Mesenchymal stem cell (in vitro differentiated cells and primary cell): ENCODE data around the gene NCAPD3. TPM values are rescaled to one million over a fixed set of nuclear protein-coding genes. Genes with fewer than 3 reads are reported as not detected.
A peak's percentile ranks its signal among the peaks of the same experiment; 100 is the strongest.

ENCODE experiments used
- DNase-seq: peaks from one replicate; pipeline ENCODE4 v3.0.0-alpha.2; 2013
- H2AFZ ChIP-seq: one replicate; pipeline ENCODE4 v1.6.1; 2013; ENCODE audit warnings: low read depth, mild to moderate bottlenecking, control low read depth, inconsistent platforms, low read length, moderate library complexity
- H2AK5ac ChIP-seq: 2 replicates; pipeline ENCODE4 v1.6.1; 2013; ENCODE audit warnings: low read length, moderate library complexity, mild to moderate bottlenecking, inconsistent platforms; ENCODE audit not compliant: severe bottlenecking
- H2BK120ac ChIP-seq: one replicate; pipeline ENCODE4 v1.6.1; 2013; ENCODE audit warnings: low read depth, mild to moderate bottlenecking, inconsistent platforms, low read length, moderate library complexity
- H2BK12ac ChIP-seq, 2 experiments: one replicate each; pipeline ENCODE4 v1.6.1; 2013; ENCODE audit warnings: inconsistent platforms in 2 of 2, low read length in 2 of 2, mild to moderate bottlenecking in 2 of 2, moderate library complexity in 2 of 2, control low read depth in 1 of 2
- H2BK15ac ChIP-seq: one replicate; pipeline ENCODE4 v1.6.1; 2013; ENCODE audit warnings: mild to moderate bottlenecking, low read depth, inconsistent platforms; ENCODE audit not compliant: poor library complexity, severe bottlenecking
- H2BK5ac ChIP-seq: 2 replicates; pipeline ENCODE4 v1.6.1; 2013; ENCODE audit warnings: low read depth, mild to moderate bottlenecking, low read length, control low read depth, inconsistent platforms; ENCODE audit not compliant: poor library complexity, severe bottlenecking
- H3K14ac ChIP-seq, 2 experiments: one replicate each; pipeline ENCODE4 v1.6.1; 2013; ENCODE audit warnings: inconsistent platforms in 2 of 2, low read length in 2 of 2, control low read depth in 1 of 2, mild to moderate bottlenecking in 1 of 2, moderate library complexity in 1 of 2
- H3K18ac ChIP-seq, 2 experiments: one replicate each; pipeline ENCODE4 v1.6.1; 2013; ENCODE audit warnings: inconsistent platforms in 2 of 2, low read length in 2 of 2, control low read depth in 1 of 2, low read depth in 1 of 2, mild to moderate bottlenecking in 1 of 2
- H3K23ac ChIP-seq, 2 experiments: one replicate each; pipeline ENCODE4 v1.6.1; 2013; ENCODE audit warnings: inconsistent platforms in 2 of 2, low read length in 2 of 2, mild to moderate bottlenecking in 2 of 2, moderate library complexity in 2 of 2, control low read depth in 1 of 2
- H3K27ac ChIP-seq: 2 replicates; pipeline ENCODE4 v1.5.1; 2013; ENCODE audit warnings: mild to moderate bottlenecking, moderate library complexity, low read length, control low read depth, inconsistent platforms; ENCODE audit not compliant: poor library complexity, severe bottlenecking
- H3K27me3 ChIP-seq, 2 experiments: 2 replicates each; pipeline versions ENCODE4 v1.6.1 to v1.7.0; 2013; ENCODE audit warnings: low read length in 2 of 2, mild to moderate bottlenecking in 2 of 2, moderate library complexity in 2 of 2, control low read depth in 1 of 2, inconsistent platforms in 1 of 2; ENCODE audit not compliant: control insufficient read depth in 1 of 2, insufficient read depth in 1 of 2
- H3K36me3 ChIP-seq, 2 experiments: 2 replicates each; pipeline versions ENCODE4 v1.6.1 to v1.7.0; 2013; ENCODE audit warnings: low read length in 2 of 2, control low read depth in 1 of 2, inconsistent platforms in 1 of 2, low read depth in 1 of 2, mild to moderate bottlenecking in 1 of 2; ENCODE audit not compliant: insufficient read depth in 2 of 2, control insufficient read depth in 1 of 2
- H3K4ac ChIP-seq, 2 experiments: one replicate each; pipeline ENCODE4 v1.6.1; 2013; ENCODE audit warnings: inconsistent platforms in 2 of 2, low read length in 2 of 2, mild to moderate bottlenecking in 2 of 2, moderate library complexity in 2 of 2, control low read depth in 1 of 2, low read depth in 1 of 2
- H3K4me1 ChIP-seq: 2 replicates; pipeline ENCODE4 v1.6.1; 2013; ENCODE audit warnings: low read depth, low read length, control low read depth; ENCODE audit not compliant: control insufficient read depth, insufficient read depth
- H3K4me2 ChIP-seq: 2 replicates; pipeline ENCODE4 v1.6.1; 2013; ENCODE audit warnings: low read length, mild to moderate bottlenecking, inconsistent platforms; ENCODE audit not compliant: poor library complexity, severe bottlenecking
- H3K4me3 ChIP-seq, 2 experiments: 2 replicates each; pipeline versions ENCODE4 v1.5.1 to v1.7.0; 2013; ENCODE audit warnings: low read length in 2 of 2, mild to moderate bottlenecking in 2 of 2, control low read depth in 1 of 2, low read depth in 1 of 2; ENCODE audit not compliant: insufficient read depth in 1 of 2
- H3K79me1 ChIP-seq: replicated peaks from 2 replicates; pipeline ENCODE4 v1.6.1; 2013; ENCODE audit warnings: mild to moderate bottlenecking, control low read depth, low read length, inconsistent platforms; ENCODE audit not compliant: poor library complexity, severe bottlenecking
- H3K9ac ChIP-seq: 2 replicates; pipeline ENCODE4 v1.7.0; 2013; ENCODE audit warnings: mild to moderate bottlenecking, low read length, moderate library complexity
- H3K9me3 ChIP-seq: 2 replicates; pipeline ENCODE4 v1.7.0; 2013; ENCODE audit warnings: mild to moderate bottlenecking, low read length; ENCODE audit not compliant: control insufficient read depth
- H4K8ac ChIP-seq: one replicate; pipeline ENCODE4 v1.6.1; 2013; ENCODE audit warnings: inconsistent platforms, mild to moderate bottlenecking, low read length, moderate library complexity
- H4K91ac ChIP-seq: one replicate; pipeline ENCODE4 v1.6.1; 2013; ENCODE audit warnings: mild to moderate bottlenecking, low read length, inconsistent platforms
- WGBS: methylation state at CpG from one replicate; pipeline ENCODE4 v1.1.7; 2013; ENCODE audit warnings: mixed read lengths; 5-methylcytosine and 5-hydroxymethylcytosine counted together
- polyA plus RNA-seq, 2 experiments: library from polyadenylated mRNA; stranded (reverse); fragments of 200-250 nt; gene quantifications; one replicate each; pipeline ENCODE4 v1.2.3, GENCODE V29; 2013

The NCAPD3 gene
- 6.7 TPM for polyA plus RNA-seq (2013, experiment 1 of 2)
- 6.5 TPM for polyA plus RNA-seq (2013, experiment 2 of 2)

GRCh38 chr11:134223836-134224709 is at the start of gene NCAPD3, which contains the start of gene VPS26B:
TSS of gene NCAPD3 (minus strand) at chr11:134223967. CDS start at chr11:134223926, 41 bp downstream.
TSS of gene VPS26B (plus strand) at chr11:134224671. CDS start at chr11:134225123, 452 bp downstream.
- Histone ChIP-seq H3K9me3 (no peaks in the 10 kb centered on the region), H2AK5ac (no peak within 1 kb of the TSS), H3K36me3 (peaks cover 3 to 14% of the 10 kb centered on the region in 2 experiments), H3K27ac (peak within 1 kb of the TSS; percentile 56), H3K4ac (peak within 1 kb of the TSS; percentile 71 to 95), H3K4me3 (peak within 1 kb of the TSS; percentile 98 to 99), H3K79me1 (peaks cover 21% of the 10 kb centered on the region), H3K9ac (peak within 1 kb of the TSS; percentile 100), H3K18ac (peak within 1 kb of the TSS; percentile 98 to 99), H2AFZ (peak within 1 kb of the TSS; percentile 95), H2BK5ac (no peak within 1 kb of the TSS), H3K23ac (peak within 1 kb of the TSS in 1 of 2 experiments; percentile 97), H3K27me3 (no peaks in the 10 kb centered on the region), H3K4me1 (peaks cover 12% of the 10 kb centered on the region), H3K14ac (peak within 1 kb of the TSS in 1 of 2 experiments; percentile 100), H3K4me2 (peak within 1 kb of the TSS; percentile 92), H2BK12ac (peak within 1 kb of the TSS; percentile 22 to 74), H4K91ac (peak within 1 kb of the TSS; percentile 92), H2BK15ac (no peak within 1 kb of the TSS), H4K8ac (peak within 1 kb of the TSS; percentile 66), H2BK120ac (peak within 1 kb of the TSS; percentile 71)
- DNase-seq = peak; percentile 97
- under 1% methylated on average over 85 of the region's 89 CpGs for WGBS

- no peak overlapping the region for H2BK15ac ChIP-seq
Measured at GRCh38 chr11:134273317-134273712, 49.5 kb upstream of the NCAPD3 start.

GRCh38 chr11:134272381-134273316 is 48.9 kb upstream of the NCAPD3 start:
- Histone ChIP-seq H3K4me1 (peaks cover 17% of the 10 kb centered on the region), H3K27me3 (peaks cover 68 to 77% of the 10 kb centered on the region in 2 experiments), H2BK12ac (no peak overlapping the region), H4K8ac (no peak overlapping the region), H4K91ac (no peak overlapping the region), H2AK5ac (no peak overlapping the region), H3K9me3 (no peaks in the 10 kb centered on the region), H2BK5ac (no peak overlapping the region), H3K9ac (no peak overlapping the region), H3K36me3 (no peaks in the 10 kb centered on the region), H2BK15ac (no peak overlapping the region), H3K23ac (no peak overlapping the region), H3K79me1 (no peaks in the 10 kb centered on the region), H2BK120ac (no peak overlapping the region), H3K14ac (no peak overlapping the region), H3K27ac (no peak overlapping the region), H3K4ac (no peak overlapping the region), H2AFZ (no peak overlapping the region), H3K4me3 (no peak overlapping the region), H3K4me2 (no peak overlapping the region), H3K18ac (no peak overlapping the region)
- WGBS = 35% methylated on average over 16 of the region's 18 CpGs
- peak; percentile 73 for DNase-seq

More at GRCh38 chr11:134273317-134273712, 49.5 kb upstream of the NCAPD3 start:
- H3K9ac ChIP-seq = no peak overlapping the region
- DNase-seq = no peak
- H2AFZ ChIP-seq = no peak overlapping the region
- no peak overlapping the region for H2BK120ac ChIP-seq
- H3K79me1 ChIP-seq = no peaks in the 10 kb centered on the region
- no peak overlapping the region for H3K27ac ChIP-seq
- no peak overlapping the region for H2BK5ac ChIP-seq
- H3K4me1 ChIP-seq = peaks cover 17% of the 10 kb centered on the region
- H3K18ac ChIP-seq = no peak overlapping the region
- no peak overlapping the region for H3K23ac ChIP-seq
- H3K27me3 ChIP-seq = peaks cover 75 to 84% of the 10 kb centered on the region in 2 experiments
- H2AK5ac ChIP-seq = no peak overlapping the region
- no peaks in the 10 kb centered on the region for H3K9me3 ChIP-seq
- H3K4ac ChIP-seq = no peak overlapping the region
- H4K8ac ChIP-seq = no peak overlapping the region
- H2BK12ac ChIP-seq = no peak overlapping the region
- no CpG with 5 or more reads among the region's 3 CpGs for WGBS
- no peak overlapping the region for H3K4me3 ChIP-seq
- H4K91ac ChIP-seq = no peak overlapping the region
- H3K4me2 ChIP-seq = no peak overlapping the region
- H3K14ac ChIP-seq = no peak overlapping the region
- no peaks in the 10 kb centered on the region for H3K36me3 ChIP-seq
